HG03175 (cell line): ENCODE results near the gene IAPP.
"Not testable (repeated sequence)": the region's sequence is repeated elsewhere in the genome, so short reads cannot be mapped to it uniquely, and the experiment has no call there.

Experiments
- ATAC-seq: cut with Tn5 transposase; IDR thresholded peaks from one replicate; pipeline ENCODE4 v1.9.1; 2021; ENCODE audit warnings: mild to moderate bottlenecking, moderate library complexity; ENCODE audit not compliant: unreplicated experiment

IAPP gene

DNA sequence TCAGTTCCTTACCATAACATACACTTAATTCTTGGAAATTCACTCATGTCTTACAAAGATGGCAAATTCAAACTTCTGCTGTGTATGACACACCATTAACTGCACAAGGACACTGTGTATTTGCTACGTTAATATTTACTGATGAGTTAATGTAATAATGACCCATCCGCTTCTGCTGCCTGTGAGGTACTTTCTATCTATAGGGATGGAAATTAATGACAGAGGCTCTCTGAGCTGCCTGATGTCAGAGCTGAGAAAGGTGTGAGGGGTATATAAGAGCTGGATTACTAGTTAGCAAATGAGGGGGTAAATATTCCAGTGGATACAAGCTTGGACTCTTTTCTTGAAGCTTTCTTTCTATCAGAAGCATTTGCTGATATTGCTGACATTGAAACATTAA lies at the start of gene IAPP:
Gene IAPP, plus strand, starts transcription at position 301 of the 400 bp plus-strand sequence. CDS start 450 bp downstream, outside the sequence.
- ATAC-seq, result no peak

- ATAC-seq, result no peak
Observed at GRCh38 chr12:21323736-21324135, 49.0 kb upstream of the IAPP start.

- no peak for ATAC-seq
Observed at GRCh38 chr12:21324551-21324950, 48.2 kb upstream of the IAPP start.

DNA sequence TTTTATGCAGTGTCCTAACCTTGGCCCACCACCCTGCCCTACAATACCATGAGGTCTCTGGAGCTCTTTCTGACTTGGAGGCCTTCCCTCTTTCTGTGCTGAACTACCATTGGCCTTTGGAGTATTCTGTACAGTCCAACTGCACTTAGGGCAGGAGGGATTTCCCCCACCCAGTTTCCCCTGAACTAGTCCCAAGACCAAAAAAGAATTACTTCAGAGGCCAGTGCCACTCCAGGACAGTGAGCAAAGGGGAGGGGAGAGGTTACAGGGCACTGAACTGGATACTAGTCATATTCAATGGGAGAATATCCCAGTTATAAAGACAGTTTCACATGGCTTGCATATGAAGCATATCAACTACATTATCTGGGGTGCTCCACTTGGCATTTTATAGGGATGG lies 44.1 kb upstream of the IAPP start:
- no peak for ATAC-seq

DNA sequence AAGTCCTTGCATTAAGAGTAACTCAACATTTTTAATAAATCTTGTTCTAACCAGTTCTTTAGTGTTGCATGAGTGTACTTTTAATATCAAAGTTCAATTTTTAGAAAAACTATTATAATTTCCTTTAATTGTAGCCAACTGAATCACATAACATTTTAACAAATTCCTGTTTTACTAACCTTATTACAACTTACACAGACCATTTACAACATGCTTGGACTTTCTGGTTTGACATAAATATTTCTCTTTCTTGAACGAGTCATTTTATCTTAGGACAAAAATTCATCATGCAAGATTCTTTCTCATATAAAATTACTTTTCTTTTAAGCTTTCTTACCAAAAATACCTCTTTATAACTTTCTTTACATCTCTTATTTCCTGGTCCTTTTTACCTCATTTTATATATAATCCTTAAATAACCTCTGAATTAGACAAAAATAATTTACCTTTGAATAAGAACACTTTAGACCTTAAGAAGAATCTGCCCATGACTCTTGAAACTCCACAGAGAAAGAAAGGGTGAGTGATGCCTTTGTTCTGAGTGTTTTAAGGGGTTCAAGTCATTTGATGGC lies 41.9 kb upstream of the IAPP start:
- no peak for ATAC-seq

DNA sequence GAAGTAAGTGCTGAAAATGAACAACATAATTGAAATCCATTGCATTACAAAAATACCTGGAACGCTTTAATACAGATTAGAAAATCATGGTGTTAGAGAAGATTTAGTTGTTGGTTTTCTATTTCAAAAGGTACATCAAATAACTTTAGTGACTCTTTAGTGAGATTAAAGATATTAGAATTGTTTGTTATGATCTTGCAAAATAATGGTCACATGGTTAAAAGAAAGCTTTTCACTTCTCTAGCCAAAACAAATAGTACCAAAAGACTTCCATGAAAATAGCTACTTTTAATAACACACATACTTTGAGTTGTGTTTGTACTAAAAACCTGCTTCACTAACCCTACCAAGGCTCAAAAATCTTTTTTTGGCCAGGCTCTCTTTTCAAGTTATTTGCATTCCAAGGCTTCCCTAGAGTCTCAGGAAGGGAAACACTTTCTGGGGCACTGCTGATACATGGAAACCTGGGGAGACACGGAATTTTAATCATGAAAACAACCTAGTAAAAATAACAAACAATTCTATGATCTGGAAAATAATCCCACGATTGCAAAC lies 37.9 kb upstream of the IAPP start, which contains the start of gene SLCO1A2:
Gene SLCO1A2, minus strand, starts transcription at position 147 of the 555 bp plus-strand sequence. CDS start 270 bp downstream, outside the sequence.
- no peak for ATAC-seq

- no peak for ATAC-seq
Observed at GRCh38 chr12:21336656-21337055, 36.0 kb upstream of the IAPP start.

DNA sequence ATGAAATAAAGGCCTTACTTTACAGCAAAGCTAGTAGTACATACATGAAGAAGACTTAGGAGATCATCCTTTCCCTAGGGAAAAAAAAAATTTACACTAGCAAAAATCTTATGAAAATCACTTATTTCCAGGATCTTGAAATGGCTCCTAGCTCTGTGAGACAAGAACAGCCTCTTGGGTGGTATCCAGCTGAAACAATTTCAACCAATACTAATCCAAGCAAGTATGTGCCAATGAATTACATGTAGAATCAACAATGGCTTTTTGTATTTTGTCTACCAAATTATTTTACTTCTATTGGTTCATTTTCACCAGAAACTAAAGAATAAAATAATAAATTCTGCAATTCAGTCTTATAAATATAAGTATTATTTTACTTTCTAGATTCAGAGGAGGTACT lies 35.2 kb upstream of the IAPP start:
- no peak for ATAC-seq

GRCh38 chr12:21337959-21338744 lies 34.5 kb upstream of the IAPP start:
- no peak for ATAC-seq

DNA sequence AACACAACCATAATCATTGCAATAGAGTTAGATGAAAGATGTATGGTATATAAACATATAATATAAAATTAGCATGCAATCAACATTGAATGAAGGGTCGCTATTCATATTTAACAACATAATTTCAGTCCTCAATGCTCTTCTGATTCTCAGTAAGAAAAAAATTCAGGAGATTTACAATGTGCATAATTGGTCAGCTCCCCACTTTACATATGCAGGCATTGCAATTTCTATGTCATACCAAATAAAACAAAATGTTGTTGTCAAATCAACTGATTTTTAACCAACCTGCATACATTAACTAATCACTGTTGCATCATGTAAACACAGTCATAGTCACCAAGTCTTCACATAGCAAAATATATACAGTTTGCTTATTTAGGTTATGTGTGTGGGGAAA lies 32.8 kb upstream of the IAPP start:
- ATAC-seq, result no peak

- ATAC-seq, result no peak
Observed at GRCh38 chr12:21340403-21340802, 32.3 kb upstream of the IAPP start.

GRCh38 chr12:21341769-21342168 lies 30.9 kb upstream of the IAPP start:
- no peak for ATAC-seq

DNA sequence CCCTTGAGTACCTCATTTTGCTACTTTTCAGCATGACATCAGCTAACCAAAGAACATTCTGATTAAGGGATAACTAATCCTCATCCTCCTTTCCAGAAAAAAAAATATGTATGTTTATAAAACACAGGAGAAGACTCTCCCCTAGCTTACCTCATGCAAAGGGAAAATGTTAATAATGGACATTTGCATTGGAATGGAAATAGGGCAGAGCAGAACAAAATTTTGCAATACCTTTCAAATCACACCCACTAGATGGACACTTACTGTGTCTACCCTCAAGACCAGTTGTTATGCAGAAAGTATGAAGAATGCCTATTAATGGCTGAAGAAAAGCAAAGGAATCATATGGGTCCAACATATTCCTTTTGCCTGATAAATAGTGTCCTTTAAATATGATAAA lies 29.1 kb upstream of the IAPP start:
- ATAC-seq, result no peak

- no peak for ATAC-seq
Observed at GRCh38 chr12:21346542-21347205, 26.0 kb upstream of the IAPP start.

DNA sequence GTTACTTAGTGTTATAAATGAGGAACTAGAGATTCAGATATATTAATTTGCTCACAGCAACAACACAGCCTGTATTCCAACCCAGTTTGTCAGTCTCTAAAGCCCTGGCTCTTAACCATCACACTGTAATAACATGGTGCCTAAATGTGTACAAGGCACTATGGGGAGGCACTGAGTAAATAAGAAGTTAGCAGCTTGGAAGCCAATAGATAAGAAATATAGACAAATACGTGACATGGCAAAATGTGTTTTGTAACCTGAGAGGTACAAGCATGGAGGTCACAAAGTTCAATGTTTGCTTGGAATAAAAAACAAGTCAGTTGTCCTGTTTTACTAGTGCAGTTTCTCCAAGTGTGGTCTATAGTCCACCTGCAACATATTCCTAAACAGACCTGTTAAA lies 21.7 kb upstream of the IAPP start:
- no peak for ATAC-seq

- ATAC-seq, result no peak
Observed at GRCh38 chr12:21353487-21353886, 19.2 kb upstream of the IAPP start.

DNA sequence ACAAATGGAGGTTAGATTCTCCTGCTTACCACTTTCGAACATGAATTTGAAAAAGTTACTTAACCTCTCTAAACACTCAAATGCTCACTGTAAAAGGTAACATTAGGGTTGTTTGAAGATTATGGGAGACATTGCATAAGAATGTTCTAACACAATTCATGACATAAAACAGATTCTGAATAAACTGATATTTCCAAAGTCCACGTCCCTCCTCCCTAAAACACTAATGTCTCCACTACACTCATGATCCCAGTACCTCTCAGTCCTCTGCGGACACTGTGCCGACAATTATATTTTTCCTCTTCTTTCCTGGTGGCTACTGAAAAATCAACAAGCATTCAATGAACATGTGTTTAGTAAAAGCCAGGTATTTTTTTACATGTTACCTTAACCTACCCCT lies 18.8 kb upstream of the IAPP start:
- ATAC-seq, result no peak

GRCh38 chr12:21354641-21355040 lies 18.1 kb upstream of the IAPP start:
- ATAC-seq, result no peak

- ATAC-seq, result not testable (repeated sequence)
Observed at GRCh38 chr12:21360632-21361031, 12.1 kb upstream of the IAPP start.

- ATAC-seq, result no peak
Observed at GRCh38 chr12:21369141-21369980, 3.3 kb upstream of the IAPP start.
